Measurements from ENCODE around the gene DPH7. TPM values are rescaled to one million over a fixed set of nuclear protein-coding genes. Genes with fewer than 3 reads are reported as not detected.
"Not testable (repeated sequence)": the region's sequence is repeated elsewhere in the genome, so short reads cannot be mapped to it uniquely, and the experiment has no call there.

Gene DPH7
- total and polyA plus RNA-seq, 11 donors = 12.6 to 23.7 (median 16.7) TPM

DNA sequence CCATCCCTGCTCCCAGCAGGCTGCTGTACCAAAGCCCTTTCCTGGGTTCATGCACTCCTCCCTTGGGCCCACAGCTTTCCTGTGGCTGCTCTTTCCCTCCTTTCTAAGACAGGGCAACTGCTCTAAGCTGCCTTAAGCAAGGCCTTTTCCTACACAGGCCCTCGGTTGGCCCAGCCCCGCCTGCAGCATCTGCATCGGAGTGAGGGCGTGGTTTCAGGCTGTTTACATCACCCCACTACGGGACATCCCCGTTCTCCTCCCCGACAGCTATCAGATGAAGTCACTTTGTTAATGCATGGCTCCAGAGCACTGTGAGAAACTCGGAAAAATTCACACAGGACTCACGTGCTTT is 3.4 kb downstream of the DPH7 start:
- no peak for TF ChIP-seq POLR2A (IDR thresholded peaks at IDR 0.05)
- TF ChIP-seq, protein P1, sequence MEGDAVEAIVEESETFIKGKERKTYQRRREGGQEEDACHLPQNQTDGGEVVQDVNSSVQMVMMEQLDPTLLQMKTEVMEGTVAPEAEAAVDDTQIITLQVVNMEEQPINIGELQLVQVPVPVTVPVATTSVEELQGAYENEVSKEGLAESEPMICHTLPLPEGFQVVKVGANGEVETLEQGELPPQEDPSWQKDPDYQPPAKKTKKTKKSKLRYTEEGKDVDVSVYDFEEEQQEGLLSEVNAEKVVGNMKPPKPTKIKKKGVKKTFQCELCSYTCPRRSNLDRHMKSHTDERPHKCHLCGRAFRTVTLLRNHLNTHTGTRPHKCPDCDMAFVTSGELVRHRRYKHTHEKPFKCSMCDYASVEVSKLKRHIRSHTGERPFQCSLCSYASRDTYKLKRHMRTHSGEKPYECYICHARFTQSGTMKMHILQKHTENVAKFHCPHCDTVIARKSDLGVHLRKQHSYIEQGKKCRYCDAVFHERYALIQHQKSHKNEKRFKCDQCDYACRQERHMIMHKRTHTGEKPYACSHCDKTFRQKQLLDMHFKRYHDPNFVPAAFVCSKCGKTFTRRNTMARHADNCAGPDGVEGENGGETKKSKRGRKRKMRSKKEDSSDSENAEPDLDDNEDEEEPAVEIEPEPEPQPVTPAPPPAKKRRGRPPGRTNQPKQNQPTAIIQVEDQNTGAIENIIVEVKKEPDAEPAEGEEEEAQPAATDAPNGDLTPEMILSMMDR (IDR thresholded peaks at IDR 0.05) = no peak
- ATAC-seq (peak in 1 of 4 donors; percentile 0), DNase-seq (no peak)
- H3K36me3 ChIP-seq = peaks cover 0 to 61% (median 42%) of the 10 kb centered on the region in 9 donors
- intact Hi-C loops (cut with DNase I) = loop anchor here in 1 of 10 donors (5.0 kb wide), 1 partner anchor 42 kb away; the partner anchor contains the start of gene EHMT1
- 41 to 48% (median 44%) methylated on average over 9 of the region's 9 CpGs for WGBS, 4 donors
- H3K4me3 ChIP-seq = peak overlapping the region in 1 of 12 donors; percentile 3
- peak overlapping the region in 10 of 12 donors; percentile 12 to 74 (median 42) for H3K27ac ChIP-seq
- no peaks in the 10 kb centered on the region for H3K9me3 ChIP-seq
- peaks cover 7 to 59% (median 40%) of the 10 kb centered on the region in 12 donors for H3K4me1 ChIP-seq
- H3K27me3 ChIP-seq = no peaks in the 10 kb centered on the region

DNA sequence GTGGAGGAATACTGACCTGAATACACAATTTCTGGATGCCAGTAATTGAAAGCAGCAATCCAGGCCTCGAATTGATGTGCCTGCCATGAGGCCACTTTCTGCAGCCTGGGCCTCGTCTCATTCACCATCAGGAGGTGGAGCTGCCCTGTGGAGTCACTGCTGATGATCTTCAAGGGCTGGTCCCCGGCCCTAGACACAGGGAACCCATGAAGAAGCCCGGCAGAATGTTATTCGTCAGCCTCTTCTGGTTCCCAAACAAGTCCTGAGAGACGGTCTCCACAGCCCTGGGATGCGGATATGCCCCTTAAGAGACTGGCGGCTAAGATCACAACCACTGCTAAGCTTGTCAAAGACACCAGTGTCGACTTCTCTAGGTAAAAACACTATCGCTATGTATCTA is 4.5 kb downstream of the DPH7 start:
- Histone ChIP-seq H3K27me3 (no peaks in the 10 kb centered on the region), H3K4me3 (no peak overlapping the region), H3K4me1 (peaks cover 7 to 51% (median 35%) of the 10 kb centered on the region in 12 donors), H3K27ac (peak overlapping the region in 3 of 12 donors; percentile 47 to 74 (median 69)), H3K9me3 (no peaks in the 10 kb centered on the region), H3K36me3 (peaks cover 0 to 62% (median 42%) of the 10 kb centered on the region in 9 donors)
- DNase-seq (no peak), ATAC-seq (no peak)
- TF ChIP-seq, protein P1 (IDR thresholded peaks at IDR 0.05) = no peak
- no peak for TF ChIP-seq POLR2A (IDR thresholded peaks at IDR 0.05)
- 86 to 90% (median 90%) methylated on average over 7 to 10 of the region's 10 CpGs for WGBS, 4 donors
- intact Hi-C loops (cut with DNase I) = no loop called here

- Histone ChIP-seq H3K27ac (no peak overlapping the region), H3K27me3 (no peaks in the 10 kb centered on the region), H3K9me3 (no peaks in the 10 kb centered on the region), H3K4me3 (no peak overlapping the region), H3K36me3 (peaks cover 0 to 51% (median 42%) of the 10 kb centered on the region in 9 donors), H3K4me1 (peaks cover 0 to 19% (median 10%) of the 10 kb centered on the region in 12 donors)
- ATAC-seq = no peak
- 96 to 99% (median 97%) methylated on average over 3 of the region's 3 CpGs for WGBS, 4 donors
- DNase-seq = no peak
- intact Hi-C loops (cut with DNase I) = no loop called here
- TF ChIP-seq, protein P1 (IDR thresholded peaks at IDR 0.05) = no peak
- TF ChIP-seq POLR2A (IDR thresholded peaks at IDR 0.05) = no peak
These were observed 8.2 kb downstream of the DPH7 start for GRCh38 chr9:137570566-137570965.

DNA sequence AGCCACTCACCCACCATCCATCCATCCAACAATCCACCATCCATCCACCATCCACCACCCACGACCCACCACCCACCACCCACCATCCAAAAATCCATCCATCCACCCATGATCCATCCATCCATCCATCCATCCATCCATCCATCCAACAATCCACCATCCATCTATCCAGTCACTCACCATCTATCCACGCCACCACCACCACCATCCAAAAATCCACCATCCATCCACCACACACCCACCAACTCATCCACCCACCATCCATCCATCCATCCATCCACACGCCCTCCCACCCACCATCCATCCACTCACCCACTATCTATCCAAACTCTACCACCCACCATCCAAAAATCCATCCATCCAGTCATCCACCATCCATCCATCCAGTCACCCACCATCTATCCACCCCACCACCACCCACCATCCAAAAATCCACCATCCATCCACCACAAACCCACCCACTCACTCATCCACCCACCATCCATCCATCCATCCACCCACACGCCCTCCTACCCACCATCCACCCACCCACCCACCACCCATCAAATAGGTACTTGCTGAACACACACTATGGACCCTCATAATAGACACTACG is 9.0 kb downstream of the DPH7 start:
- no peak for TF ChIP-seq POLR2A (IDR thresholded peaks at IDR 0.05)
- TF ChIP-seq, protein P1 (IDR thresholded peaks at IDR 0.05) = no peak
- H3K4me1 ChIP-seq = peaks cover 0 to 10% (median 4%) of the 10 kb centered on the region in 12 donors
- WGBS, 4 donors = 97 to 99% (median 98%) methylated on average over 5 of the region's 5 CpGs
- H3K36me3 ChIP-seq = peaks cover 0 to 45% (median 37%) of the 10 kb centered on the region in 9 donors
- no peak overlapping the region for H3K27ac ChIP-seq
- ATAC-seq (no peak), DNase-seq (no peak)
- no peak overlapping the region for H3K4me3 ChIP-seq
- intact Hi-C loops (cut with DNase I) = no loop called here
- H3K27me3 ChIP-seq = no peaks in the 10 kb centered on the region
- no peaks in the 10 kb centered on the region for H3K9me3 ChIP-seq

GRCh38 chr9:137568445-137568844 is 10.3 kb downstream of the DPH7 start:
- WGBS, 4 donors = 87 to 94% (median 91%) methylated on average over 4 to 5 of the region's 5 CpGs
- H3K27me3 ChIP-seq; ATAC-seq; H3K4me1 ChIP-seq; intact Hi-C loops (cut with DNase I); H3K27ac ChIP-seq; H3K9me3 ChIP-seq; H3K4me3 ChIP-seq: not testable (repeated sequence)
- peak in 1 of 5 donors; percentile 3 for DNase-seq
- peaks cover 0 to 45% (median 37%) of the 10 kb centered on the region in 9 donors for H3K36me3 ChIP-seq
